GM18873 (cell line): Measurements from ENCODE around the gene MOB4.
"Not testable (repeated sequence)": the region's sequence is repeated elsewhere in the genome, so short reads cannot be mapped to it uniquely, and the experiment has no call there.

Source experiments
- ATAC-seq: cut with Tn5 transposase; IDR thresholded peaks from one replicate; pipeline ENCODE4 v1.9.1; 2021; ENCODE audit warnings: mild to moderate bottlenecking, moderate library complexity, moderate number of reproducible peaks; ENCODE audit not compliant: unreplicated experiment, low FRiP score

MOB4 gene

DNA sequence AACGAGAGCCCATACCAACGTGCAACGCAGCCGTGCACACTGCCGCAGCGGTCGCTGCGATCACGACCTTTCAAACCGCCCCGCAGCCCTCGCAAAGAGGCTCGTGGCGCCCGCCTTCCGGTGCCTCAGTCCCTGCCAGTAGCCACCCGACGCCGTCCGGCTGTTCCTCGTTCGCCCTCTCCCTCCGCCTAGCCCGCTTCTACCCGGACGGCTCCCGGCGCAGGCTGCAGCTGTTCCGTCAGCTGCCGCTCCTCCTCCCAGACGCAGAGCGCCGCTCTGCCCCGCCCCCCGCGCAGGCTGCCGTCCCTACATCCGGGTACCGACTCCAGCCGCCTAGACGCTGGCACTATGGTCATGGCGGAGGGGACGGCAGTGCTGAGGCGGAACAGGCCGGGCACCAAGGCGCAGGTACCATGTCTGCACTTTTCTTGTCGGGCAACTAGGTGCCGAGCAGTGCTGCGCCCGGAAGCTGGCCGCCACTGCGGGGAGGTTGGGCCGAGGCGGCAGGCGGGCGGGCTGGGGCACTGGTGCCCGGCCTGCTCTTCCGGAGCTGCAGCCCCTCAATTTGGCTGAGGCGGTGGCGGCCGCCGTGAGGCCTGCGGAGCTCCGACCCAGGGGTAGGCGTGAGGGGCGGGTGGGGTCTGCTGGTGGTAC is at the start of gene MOB4:
MOB4 (plus strand) TSS at position 328 of the 654 bp plus-strand sequence; CDS start at position 349, 21 bp downstream.
- peak; percentile 93 for ATAC-seq

DNA sequence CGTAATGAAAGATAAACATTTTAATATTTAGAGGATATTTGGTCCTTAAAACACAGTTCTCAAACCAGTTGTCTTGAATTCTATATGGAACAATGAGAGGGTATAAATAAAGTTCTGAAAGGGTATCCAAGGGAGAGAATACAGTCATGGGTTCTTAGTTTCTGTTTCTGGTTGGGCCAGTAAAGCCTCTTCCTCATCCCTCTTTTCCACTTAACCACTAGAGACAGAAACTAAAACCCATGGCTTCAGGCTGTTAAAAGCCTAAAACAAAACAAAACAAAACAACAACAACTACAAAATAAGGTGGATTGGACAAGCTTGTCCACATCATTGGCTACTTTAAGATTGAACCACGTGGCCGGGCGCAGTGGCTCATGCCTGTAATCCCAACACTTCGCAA is 43.7 kb upstream of the MOB4 start:
- ATAC-seq = no peak

DNA sequence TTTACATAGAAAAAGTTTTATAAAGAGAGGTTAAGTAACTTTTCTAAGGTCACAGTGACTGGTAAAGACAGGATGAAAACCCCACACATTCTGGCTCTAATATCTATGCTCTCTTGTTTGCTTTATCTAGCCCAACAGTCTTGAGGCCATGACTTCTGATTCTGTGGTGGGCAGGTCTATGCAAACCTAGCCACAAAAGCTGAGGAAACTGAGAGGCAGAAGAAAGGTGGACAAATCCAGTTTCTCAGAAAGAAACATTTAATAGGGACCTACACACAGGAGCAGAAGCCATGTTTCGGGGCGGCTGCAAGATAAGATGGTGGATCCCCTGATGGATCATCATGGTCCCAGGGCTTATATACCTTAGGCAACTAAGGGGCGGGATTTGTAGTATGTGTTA is 38.1 kb upstream of the MOB4 start:
- no peak for ATAC-seq

DNA sequence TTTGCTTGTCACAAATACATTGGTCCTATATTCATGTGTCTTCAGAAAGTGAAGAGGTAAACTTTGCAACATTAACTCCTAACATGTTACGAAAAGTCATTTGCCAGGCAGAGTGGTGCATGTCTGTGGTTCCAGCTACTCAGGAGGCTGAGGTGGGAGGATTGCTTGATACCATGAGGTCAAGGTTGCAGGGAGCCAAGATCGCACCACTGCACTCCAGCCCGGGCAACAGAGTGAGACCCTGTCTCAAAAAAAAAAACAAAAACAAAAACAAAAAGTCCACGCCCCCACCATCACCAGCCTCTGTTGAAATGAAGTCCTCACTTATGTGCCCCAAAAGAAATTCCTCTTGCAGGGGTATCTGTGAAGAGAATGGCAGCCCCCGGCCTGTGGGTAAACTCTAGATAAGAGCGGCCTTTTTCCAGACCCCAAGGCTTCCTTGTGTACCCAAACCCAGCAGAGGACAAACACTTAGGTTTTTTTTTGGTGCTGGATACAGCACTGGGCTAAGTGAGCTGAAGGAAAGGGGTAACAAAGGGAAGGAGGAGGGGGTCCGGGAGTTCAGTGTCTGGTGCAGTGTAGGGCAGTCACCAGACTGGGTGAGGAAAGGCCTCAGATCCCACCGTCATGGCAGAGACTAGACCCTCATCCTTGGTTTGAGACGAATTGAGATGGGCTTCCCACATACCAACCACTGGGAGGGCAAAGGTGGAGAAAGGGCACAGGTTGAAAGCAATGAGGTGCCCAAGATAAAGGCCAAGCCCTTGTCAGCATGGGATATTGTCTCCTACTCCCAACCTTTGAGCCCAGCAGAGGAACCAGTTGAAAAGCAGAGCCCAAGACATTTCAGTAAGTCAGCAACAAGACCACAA is 35.5 kb upstream of the MOB4 start:
- ATAC-seq = no peak

DNA sequence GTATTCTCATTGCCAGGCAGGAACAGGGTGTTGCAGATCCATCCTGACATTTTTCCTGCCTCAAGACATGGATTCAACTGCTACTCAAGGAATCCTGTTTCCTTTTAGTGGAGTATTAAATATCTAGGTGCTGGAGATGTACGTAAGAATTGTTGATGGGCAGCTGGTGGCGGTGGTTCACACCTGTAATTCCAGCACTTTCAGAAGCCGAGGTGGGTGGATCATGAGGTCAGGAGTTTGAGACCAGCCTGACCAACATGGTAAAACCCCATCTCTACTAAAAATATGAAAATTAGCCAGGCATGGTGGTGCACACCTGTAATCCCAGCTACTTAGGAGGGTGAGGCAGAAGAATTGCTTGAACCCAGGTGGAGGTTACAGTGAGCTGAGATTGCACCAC is 31.6 kb upstream of the MOB4 start:
- ATAC-seq = not testable (repeated sequence)

DNA sequence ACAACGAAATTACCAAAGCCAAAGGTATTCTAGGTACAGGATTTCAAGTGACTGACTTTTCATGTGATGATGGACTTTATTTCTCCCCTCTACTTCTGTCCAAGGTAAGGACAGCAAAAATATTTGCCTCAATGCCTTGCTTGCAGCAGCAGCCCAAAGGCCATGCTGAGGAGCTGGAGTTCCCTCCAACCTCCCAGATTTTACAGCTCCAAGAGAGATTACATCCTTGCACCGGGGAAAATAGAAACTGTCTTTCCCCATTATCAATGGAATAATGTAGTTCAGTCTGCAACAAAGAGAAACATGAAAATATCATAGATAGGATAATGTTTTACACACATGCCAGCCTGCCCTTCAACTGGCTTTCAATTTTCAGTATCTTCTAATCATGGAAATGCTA is 29.7 kb upstream of the MOB4 start:
- ATAC-seq = no peak

DNA sequence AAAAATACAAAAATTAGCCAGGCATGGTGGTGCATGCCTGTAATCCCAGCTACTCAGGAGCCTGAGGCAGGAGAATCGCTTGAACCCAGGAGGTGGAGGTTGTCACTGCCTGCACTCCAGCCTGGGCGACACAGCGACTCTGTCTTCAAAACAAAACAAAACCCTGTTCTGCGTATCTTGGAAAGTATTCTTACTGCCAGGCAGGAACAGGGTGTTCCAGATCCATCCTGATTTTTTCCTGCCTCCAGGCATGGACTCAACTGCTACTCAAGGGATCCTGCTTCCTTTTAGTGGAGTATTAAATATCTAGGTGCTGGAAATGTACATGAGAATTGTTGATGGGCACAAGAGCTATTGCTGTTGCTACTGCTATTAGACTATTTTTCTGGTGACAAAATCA is 28.5 kb upstream of the MOB4 start:
- ATAC-seq = no peak

DNA sequence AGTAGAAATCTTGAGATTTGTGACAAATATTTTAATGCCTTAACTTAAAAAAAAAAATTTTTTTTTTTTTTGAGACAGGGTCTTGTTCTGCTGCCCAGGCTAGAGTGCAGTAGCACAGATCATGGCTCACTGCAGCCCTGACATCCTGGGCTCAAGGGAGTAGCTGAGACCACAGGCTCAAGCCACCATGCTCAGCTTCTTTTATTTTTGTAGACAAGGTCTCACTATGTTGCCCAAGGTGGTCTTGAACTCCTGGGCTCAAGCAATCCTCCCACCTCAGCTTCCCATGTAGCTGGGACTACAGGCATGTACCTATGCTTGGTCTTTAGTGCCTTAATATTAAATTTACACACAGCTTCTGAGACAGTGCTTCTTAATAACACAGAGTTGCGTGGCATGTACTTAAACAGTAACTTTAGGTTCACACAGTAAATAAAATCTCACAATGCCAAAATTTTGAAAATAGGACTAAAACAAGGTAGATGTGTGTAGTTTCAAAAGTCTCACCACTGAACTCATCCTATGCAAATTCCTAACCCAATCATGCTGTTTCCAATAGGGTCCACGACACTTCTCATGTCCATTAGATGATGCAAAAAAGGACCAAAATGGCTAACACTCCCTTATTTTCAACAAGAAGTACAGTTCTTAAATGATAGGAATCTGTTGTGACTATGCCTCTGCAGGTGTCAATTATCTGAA is 20.3 kb upstream of the MOB4 start:
- no peak for ATAC-seq

DNA sequence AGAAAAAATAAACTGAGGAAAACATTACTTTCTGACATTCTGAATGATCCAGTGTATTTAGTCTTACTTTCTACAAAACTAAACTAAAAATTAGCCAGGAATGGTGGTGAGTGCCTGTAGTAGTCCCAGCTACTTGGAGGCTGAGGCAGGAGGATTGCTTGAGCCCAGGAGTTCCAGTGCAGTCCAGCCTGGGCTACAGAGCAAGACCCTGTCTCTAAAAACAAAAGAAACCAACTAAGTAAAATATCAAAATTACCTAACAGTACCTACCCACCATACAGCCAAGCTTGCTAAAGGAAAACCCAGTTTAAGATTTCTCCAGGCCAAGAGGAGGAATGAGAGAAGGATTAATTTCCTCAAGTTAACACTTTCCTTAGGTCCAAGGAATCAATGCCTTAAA is 19.2 kb upstream of the MOB4 start:
- no peak for ATAC-seq

DNA sequence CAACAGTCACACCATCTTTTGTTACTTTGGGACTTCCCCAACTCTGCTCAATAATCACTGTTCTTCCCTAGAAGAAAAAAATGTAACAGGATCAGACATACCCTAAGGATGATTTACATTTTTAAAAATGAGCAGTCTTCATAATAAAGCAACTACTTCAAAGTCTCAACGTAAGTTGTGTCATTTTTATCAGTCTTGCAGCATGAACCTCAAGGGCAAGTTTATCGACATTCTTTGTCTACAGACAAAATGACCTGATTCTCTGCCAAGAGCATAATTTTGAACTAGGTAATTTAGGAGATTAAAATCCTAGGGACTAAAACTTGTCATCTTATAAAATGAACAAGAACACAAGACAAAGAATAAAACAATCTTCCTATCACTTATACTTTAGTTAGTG is 18.5 kb upstream of the MOB4 start:
- no peak for ATAC-seq

DNA sequence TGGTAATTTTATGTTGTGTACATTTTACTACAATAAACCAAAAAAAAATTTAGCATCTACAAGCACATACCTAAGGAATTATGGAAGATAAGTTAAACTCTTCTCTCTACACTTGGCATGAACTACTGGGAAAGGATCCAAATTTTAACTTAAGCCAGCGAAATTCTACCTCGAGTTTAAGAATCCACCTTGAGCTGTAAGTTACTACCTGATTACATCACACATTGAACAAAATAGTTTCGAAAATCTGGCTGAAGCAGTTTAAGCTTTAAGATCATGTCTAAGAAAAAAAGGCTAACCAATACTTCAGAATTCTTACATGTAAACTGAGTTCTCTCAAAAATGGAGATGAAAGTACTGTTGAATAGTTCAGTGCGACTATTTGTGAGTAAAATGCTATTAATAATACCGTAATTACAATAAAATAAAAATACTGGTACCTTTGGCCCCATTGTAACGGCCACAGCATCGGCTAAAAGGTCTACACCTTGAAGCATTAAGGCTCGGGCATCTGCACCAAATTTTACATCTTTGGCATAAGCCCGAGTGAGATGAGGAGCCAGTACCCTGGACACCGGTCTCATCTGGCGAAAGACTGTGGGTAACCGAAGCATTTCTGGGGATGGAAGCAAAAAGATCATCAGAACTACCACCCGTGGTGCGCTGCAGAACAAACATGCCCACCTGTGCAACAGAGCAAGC is 17.5 kb upstream of the MOB4 start:
- no peak for ATAC-seq

DNA sequence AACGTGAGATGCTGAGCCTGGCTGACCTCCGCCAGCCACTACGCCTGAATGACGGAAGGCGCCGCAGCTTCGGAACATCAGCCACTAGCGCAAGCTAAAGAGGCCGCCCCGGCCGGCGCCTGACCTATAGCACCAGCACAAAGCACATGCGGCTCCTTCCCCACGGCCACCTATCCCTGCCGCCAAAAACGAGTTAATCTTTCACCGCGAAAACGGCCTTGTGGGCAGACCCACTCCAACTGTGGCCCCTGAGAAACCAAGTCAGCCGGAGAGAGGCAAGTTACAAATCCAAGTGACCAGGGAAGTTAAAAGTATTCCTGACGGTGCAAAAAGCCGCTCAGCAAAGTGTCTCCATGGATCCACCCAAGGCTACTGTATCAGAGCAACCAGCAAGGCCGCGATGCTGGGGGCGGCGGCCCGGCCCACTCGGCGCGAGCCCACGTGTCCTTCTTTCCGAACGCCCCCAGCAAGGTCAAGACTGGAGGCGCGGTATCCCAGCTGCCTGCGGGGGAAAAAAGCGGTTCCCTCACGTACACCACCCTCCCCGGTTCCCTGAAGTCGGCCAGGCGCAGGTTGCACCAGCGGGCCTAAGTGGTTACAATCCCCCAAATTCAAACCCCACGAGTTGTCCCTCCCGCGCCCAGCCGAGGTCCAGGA is 16.8 kb upstream of the MOB4 start:
- peak; percentile 3 for ATAC-seq

DNA sequence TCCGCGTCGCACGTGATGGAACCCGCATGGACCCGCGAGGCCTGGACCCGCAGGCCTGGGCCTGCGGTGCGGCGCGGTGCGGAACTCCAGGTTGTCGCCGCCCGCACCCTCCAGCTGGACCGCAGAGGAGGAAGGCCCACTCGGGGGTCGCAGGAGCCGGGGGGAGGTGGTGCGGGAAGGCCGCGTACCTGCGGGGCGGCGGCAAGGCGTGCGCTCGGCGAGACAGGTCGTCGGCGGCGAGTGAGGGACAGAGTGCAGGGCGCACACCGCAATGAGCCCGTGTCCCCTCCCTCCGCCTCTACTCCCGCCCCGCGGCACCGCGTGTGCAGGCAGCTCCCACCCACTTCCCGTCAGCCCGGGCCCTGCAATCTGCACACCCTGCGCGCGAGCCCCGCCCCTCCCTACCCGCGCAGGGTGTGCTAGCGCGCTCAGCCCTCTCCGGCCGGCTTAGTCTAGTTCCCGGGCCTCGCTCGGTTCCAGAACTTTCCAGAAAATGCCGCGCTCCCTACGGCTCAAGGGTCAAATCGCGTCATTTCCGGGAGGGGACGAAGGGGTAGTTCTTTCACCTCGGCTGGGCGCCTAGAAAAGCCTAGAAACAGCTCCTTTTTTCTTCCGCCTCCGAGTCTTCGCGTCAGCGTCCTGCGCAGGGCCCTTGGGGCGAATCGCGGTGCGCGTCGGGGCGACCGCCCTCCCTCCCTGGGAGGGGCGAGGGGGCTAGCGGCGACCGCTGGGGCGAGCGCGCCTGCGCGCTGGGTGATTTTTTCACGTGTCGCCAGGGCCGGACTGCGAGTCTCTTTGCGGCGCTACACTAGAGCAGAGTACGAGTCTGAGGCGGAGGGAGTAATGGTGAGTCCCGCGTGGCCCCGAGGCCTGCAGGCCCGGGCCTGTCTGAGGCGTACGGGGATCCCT is 16.0 kb upstream of the MOB4 start, which contains the start of the genes HSPD1 and HSPE1:
HSPD1 (minus strand) TSS at position 247 of the 909 bp plus-strand sequence. CDS start 992 bp downstream, outside the sequence.
HSPE1 (plus strand) TSS at position 786 of the 909 bp plus-strand sequence; CDS start at position 844, 58 bp downstream.
- ATAC-seq = peak; percentile 88

DNA sequence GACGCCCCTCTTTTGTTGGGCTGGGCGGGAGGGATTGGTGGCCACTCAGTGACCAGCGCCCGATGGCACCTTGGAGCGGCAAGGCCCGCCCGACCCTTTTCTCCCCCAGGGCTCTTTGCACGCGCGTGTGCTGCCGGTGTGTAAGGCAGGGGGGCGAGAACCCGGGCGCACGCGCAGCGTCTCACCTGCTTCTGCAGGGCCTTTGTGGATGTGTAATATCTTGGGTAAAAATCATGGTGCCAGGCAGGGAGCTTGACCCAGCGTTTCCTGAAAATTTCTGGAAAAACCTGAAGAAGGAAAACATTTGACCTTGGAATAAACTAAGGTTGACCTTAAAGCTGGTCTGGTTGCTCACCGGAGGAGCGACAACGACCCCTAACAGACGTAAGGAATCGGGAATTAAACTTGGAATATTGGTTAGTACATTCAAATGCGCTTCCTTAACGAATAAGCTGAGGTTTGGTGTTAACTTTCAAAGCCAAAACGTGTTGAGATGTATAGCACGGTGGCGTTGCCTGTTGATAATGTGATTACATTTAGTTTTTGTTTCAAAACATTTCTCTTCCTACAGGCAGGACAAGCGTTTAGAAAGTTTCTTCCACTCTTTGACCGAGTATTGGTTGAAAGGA is 15.2 kb upstream of the MOB4 start:
- ATAC-seq = peak; percentile 2

DNA sequence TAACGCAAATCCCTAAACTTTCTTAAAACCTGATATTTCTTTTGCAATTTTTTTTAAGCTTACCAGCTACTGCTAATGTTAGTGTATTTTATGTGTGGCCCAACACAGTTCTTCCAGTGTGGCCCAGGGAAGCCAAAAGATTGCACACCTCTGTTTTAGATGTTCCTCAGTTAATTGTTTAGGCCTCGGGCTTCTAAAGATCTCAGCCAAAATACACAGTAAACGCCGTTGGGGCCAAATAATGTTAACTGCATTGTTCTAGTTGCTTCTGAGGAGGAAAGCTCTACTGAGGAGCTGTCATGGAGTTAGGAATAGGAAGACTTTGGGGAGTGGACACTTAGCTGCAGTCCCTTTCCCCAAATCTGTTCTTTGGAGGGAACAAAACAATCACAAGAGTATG is 13.7 kb upstream of the MOB4 start:
- ATAC-seq = no peak

DNA sequence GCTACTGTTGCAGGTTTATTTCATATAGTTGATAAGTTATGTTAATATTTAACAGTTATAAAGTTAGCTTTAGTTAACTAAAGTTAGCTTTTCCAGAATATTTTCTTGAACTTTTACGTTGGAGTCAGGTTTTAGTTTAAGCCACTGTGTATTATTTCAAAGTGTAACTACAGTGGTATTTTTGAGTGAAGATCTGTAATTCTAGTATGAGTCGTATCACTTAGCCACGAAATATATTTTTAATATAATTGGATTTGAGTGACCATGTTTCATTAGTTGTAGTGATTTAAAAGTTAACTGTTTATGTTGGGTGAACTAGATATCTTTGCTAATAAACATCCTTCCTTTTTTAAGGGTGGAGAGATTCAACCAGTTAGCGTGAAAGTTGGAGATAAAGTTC is 13.2 kb upstream of the MOB4 start:
- ATAC-seq = no peak

DNA sequence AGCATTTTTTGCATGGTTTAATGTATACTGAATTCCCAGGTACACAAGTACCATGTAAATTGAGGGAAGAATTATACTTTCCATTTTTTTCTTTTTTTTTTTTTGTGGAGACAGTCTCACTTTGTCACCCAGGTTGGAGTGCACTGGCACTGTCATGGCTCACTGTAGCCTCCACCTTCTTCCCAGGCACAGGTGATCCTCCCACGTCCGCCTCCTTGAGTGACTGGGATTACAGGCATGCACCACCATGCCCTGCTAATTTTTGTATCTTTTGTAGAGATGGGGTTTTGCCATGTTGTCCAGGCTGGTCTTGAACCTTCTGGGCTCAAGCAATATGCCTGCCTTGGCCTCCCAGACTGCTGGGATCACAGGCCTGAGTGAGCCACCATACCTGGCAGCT is 11.9 kb upstream of the MOB4 start:
- no peak for ATAC-seq

DNA sequence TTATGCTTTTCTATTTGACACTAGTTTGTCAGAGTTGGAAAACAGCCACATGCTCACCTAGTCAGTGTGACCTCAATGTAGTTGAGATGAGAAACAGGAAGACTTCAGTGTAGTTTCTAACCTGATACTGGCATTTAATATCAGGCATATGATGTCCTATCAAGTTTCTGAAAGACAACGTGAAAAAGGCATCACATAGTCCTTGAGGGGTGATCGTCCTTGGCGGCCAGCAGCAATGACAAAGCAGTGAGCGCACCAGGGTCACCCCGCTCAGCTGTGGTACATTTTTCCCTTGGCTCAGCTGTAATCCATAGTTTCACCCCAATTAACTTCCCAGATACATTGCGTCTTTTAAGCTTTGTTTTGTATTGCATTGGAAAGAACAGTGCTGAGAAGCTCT is 11.4 kb upstream of the MOB4 start:
- ATAC-seq = no peak

DNA sequence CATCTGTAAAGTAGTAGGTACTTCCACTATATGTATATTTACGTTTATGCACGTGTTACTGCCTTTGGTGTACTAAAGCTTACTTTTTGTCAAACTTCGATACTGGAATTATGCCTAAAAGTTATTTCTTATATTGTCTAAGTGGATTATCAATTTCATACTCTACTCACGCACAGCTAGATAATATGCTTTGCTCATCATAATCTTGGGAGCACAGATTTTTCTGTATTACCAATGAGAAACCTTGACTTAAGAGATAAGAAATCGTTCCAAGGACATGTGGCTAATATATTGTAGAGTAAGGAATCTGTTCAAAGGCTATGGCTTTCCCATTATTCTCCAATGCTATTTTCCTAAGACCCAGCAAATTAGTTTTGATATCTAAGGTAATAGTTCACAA is 9.2 kb upstream of the MOB4 start:
- ATAC-seq = no peak
